ENCODE results near the gene LPCAT1. TPM values are rescaled to one million over a fixed set of nuclear protein-coding genes. Genes with fewer than 3 reads are reported as not detected.
"Not testable (repeated sequence)": the region's sequence is repeated elsewhere in the genome, so short reads cannot be mapped to it uniquely, and the experiment has no call there.

Gene LPCAT1
- total and polyA plus RNA-seq, 2 of the 4 experiments (the other 2 are of a cell fraction), result 17.7 to 33.6 TPM

DNA sequence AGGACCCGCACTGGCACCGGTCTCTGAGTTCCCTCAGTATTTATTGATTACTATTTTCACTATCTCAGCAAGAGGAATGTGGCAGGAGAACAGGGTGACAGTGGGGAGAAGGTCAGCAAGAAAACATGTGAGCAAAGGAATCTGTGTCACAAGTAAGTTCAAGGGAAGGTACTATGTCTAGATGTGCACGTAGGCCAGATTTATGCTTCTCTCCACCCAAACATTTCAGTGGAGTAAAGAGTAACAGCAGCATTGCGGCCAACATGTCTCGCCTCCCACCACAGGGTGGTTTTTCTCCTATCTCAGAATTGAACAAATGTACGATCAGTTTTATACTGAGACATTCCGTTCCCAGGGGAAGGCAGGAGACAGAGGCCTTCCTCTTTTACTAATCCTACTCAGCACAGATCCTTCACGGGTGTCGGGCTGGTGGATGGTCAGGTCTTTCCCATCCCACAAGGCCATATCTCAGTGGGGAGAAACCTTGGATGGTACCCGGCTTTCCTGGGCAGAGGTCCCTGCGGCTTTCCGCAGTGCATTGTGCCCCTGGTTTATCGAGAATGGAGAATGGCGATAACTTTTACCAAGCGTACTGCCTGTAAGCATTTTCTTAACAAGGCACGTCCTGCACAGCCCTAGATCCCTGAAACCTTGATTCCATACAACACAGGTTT, 43.9 kb upstream of the LPCAT1 start:
- BruUV-seq (replicated peaks); POLR2A ChIA-PET (ENCODE audit: unreplicated experiment); H2AFZ ChIP-seq (replicated peaks; ENCODE audit: low read length, poor library complexity): not testable (repeated sequence)

More for the DNA sequence above, 43.9 kb upstream of the LPCAT1 start:
- ATAC-seq (ENCODE audit: low read depth); in situ Hi-C loops (cut with MboI; ENCODE audit: low sequenced_read_pairs); intact Hi-C loops (cut with micrococcal nuclease); CTCF ChIA-PET; H3K9me3 ChIP-seq (ENCODE audit: control insufficient read depth, insufficient read depth, low read length); H3K9me1 ChIP-seq (ENCODE audit: insufficient read depth, low read length); H3K79me1 ChIP-seq (ENCODE audit: low read depth in 1 of 2, low read length in 2 of 2); dilution Hi-C loops (cut with HindIII; ENCODE audit: low sequenced_read_pairs, unreplicated experiment); DNase-seq; H3K56ac ChIP-seq (ENCODE audit: extremely low read depth, insufficient read depth, low read length); H3K27me3 ChIP-seq (ENCODE audit: control insufficient read depth, insufficient read depth, low read length); H3K36me3 ChIP-seq (ENCODE audit: control insufficient read depth, insufficient read depth, low read length); H4K20me1 ChIP-seq (ENCODE audit: insufficient read depth, low read length); H2AK9ac ChIP-seq (replicated peaks; ENCODE audit: low read depth, low read length, poor library complexity); H3K4me3 ChIP-seq (ENCODE audit: insufficient read depth, low read depth, low read length): not testable (repeated sequence)
- Histone ChIP-seq H2BK120ac (ENCODE audit: low read depth, low read length) (peak overlapping the region; percentile 60), H2BK5ac (ENCODE audit: low read depth, low read length, poor library complexity, severe bottlenecking) (peak overlapping the region; percentile 44), H3K18ac (ENCODE audit: low read depth, low read length) (peak overlapping the region; percentile 80), H4K91ac (ENCODE audit: insufficient read depth, low read depth, low read length) (peak overlapping the region; percentile 61; the same call in 1 of the 2 replicates), H4K5ac (ENCODE audit: low read depth, low read length) (peak overlapping the region; percentile 33), H3K4me2 (ENCODE audit: low read depth, low read length) (peak overlapping the region; percentile 51), H3K4me1 (ENCODE audit: control insufficient read depth, insufficient read depth, low read length) (peaks cover 13% of the 10 kb centered on the region), H2BK20ac (ENCODE audit: low read depth, low read length) (peak overlapping the region; percentile 76; the same call in 1 of the 2 replicates), H3K4ac (ENCODE audit: low read depth, low read length) (peak overlapping the region; percentile 25; the same call in 1 of the 2 replicates), H2BK15ac (ENCODE audit: low read depth, low read length) (peak overlapping the region; percentile 95; the same call in 2 of the 3 replicates), H3K27ac (ENCODE audit: insufficient read depth, low read length) (peak overlapping the region; percentile 87; the same call in 1 of the 2 replicates), H3K9ac (ENCODE audit: low read depth, low read length) (peak overlapping the region; percentile 62), H3K23ac (ENCODE audit: low read depth, low read length) (peak overlapping the region; percentile 23; the same call in 1 of the 2 replicates), H2AK5ac (ENCODE audit: low read depth, low read length) (peak overlapping the region; percentile 57), H4K8ac (ENCODE audit: low read depth in 2 of 2, low read length in 2 of 2) (peak overlapping the region; percentile 25 to 51; a peak in 2 of 4 replicates), H3K14ac (replicated peaks; ENCODE audit: low read depth, low read length) (peak overlapping the region; percentile 27)
- 90% methylated on average over 4 of the region's 16 CpGs; no CpG with 5 or more reads in 1 of the 2 experiments for WGBS, 2 experiments (ENCODE audit: extremely low coverage in 2 of 2, insufficient read length in 1 of 2)

Data from IMR-90 (cell line).